ENCODE data around the gene OR2H2. TPM values are rescaled to one million over a fixed set of nuclear protein-coding genes. Genes with fewer than 3 reads are reported as not detected.

OR2H2 gene
- total RNA-seq, 4 donors from 2014 or later = not detected

- DNase-seq (ENCODE audit: low spot score in 2 of 2) = no peak
- Histone ChIP-seq H3K9me3 (no peaks in the 10 kb centered on the region), H3K36me3 (no peaks in the 10 kb centered on the region), H3K27ac (no peak overlapping the region), H3K4me1 (peaks cover 14% of the 10 kb centered on the region), H3K4me3 (no peak overlapping the region), H3K27me3 (peaks cover 45% of the 10 kb centered on the region)
- TF ChIP-seq EP300 (IDR thresholded peaks at IDR 0.05) (no peak), CTCF (IDR thresholded peaks at IDR 0.05) (no peak), POLR2A (IDR thresholded peaks at IDR 0.05) (no peak), POLR2AphosphoS5 (IDR thresholded peaks at IDR 0.05) (no peak)
- 76% methylated on average over 5 of the region's 5 CpGs for WGBS
Observed at GRCh38 chr6:29554764-29555163, 30.2 kb upstream of the OR2H2 start.

GRCh38 chr6:29557320-29557719 is 27.6 kb upstream of the OR2H2 start:
- no peak overlapping the region for H3K4me3 ChIP-seq
- H3K4me1 ChIP-seq = peaks cover 14% of the 10 kb centered on the region
- H3K27ac ChIP-seq = no peak overlapping the region
- TF ChIP-seq POLR2AphosphoS5 (IDR thresholded peaks at IDR 0.05) = no peak
- DNase-seq (ENCODE audit: low spot score in 2 of 2) = no peak
- H3K27me3 ChIP-seq = peaks cover 50% of the 10 kb centered on the region
- no peaks in the 10 kb centered on the region for H3K36me3 ChIP-seq
- H3K9me3 ChIP-seq = no peaks in the 10 kb centered on the region

GRCh38 chr6:29558439-29559079 is 26.4 kb upstream of the OR2H2 start:
- Histone ChIP-seq H3K27ac (no peak overlapping the region), H3K9me3 (no peaks in the 10 kb centered on the region), H3K4me3 (no peak overlapping the region), H3K36me3 (no peaks in the 10 kb centered on the region), H3K4me1 (peaks cover 4% of the 10 kb centered on the region), H3K27me3 (peaks cover 45% of the 10 kb centered on the region)
- TF ChIP-seq POLR2A (IDR thresholded peaks at IDR 0.05) = no peak
- TF ChIP-seq EP300 (IDR thresholded peaks at IDR 0.05) = no peak
- TF ChIP-seq CTCF (IDR thresholded peaks at IDR 0.05) = no peak
- no peak for TF ChIP-seq POLR2AphosphoS5 (IDR thresholded peaks at IDR 0.05)
- no peak for DNase-seq (ENCODE audit: low spot score in 2 of 2)
- 91% methylated on average over 11 of the region's 22 CpGs for WGBS

GRCh38 chr6:29559524-29560287 is 25.2 kb upstream of the OR2H2 start, which contains the start of gene UBD:
Gene UBD, minus strand, starts transcription at chr6:29559732. Its CDS starts 31 bp downstream, at chr6:29559701.
- Histone ChIP-seq H3K4me3 (no peak within 1 kb of the TSS), H3K4me1 (no peaks in the 10 kb centered on the region), H3K27me3 (peaks cover 34% of the 10 kb centered on the region), H3K27ac (no peak within 1 kb of the TSS), H3K9me3 (no peaks in the 10 kb centered on the region), H3K36me3 (no peaks in the 10 kb centered on the region)
- DNase-seq (ENCODE audit: low spot score in 2 of 2) = no peak
- WGBS = 84% methylated on average over 6 of the region's 6 CpGs
- TF ChIP-seq CTCF (IDR thresholded peaks at IDR 0.05) = no peak
- TF ChIP-seq EP300 (IDR thresholded peaks at IDR 0.05) = no peak
- TF ChIP-seq POLR2AphosphoS5 (IDR thresholded peaks at IDR 0.05) = no peak
- no peak for TF ChIP-seq POLR2A (IDR thresholded peaks at IDR 0.05)

GRCh38 chr6:29561091-29561490 is 23.8 kb upstream of the OR2H2 start:
- H3K27me3 ChIP-seq = peaks cover 25% of the 10 kb centered on the region
- DNase-seq (ENCODE audit: low spot score in 2 of 2) = no peak
- TF ChIP-seq POLR2AphosphoS5 (IDR thresholded peaks at IDR 0.05) (no peak), CTCF (IDR thresholded peaks at IDR 0.05) (no peak)

More at GRCh38 chr6:29561091-29561490, 23.8 kb upstream of the OR2H2 start:
- Histone ChIP-seq H3K4me1 (no peaks in the 10 kb centered on the region), H3K4me3 (no peak overlapping the region), H3K9me3 (no peaks in the 10 kb centered on the region), H3K36me3 (no peaks in the 10 kb centered on the region), H3K27ac (no peak overlapping the region)
